ENCODE results near the gene ELOA. TPM values are rescaled to one million over a fixed set of nuclear protein-coding genes. Genes with fewer than 3 reads are reported as not detected.

The ELOA gene, protein sequence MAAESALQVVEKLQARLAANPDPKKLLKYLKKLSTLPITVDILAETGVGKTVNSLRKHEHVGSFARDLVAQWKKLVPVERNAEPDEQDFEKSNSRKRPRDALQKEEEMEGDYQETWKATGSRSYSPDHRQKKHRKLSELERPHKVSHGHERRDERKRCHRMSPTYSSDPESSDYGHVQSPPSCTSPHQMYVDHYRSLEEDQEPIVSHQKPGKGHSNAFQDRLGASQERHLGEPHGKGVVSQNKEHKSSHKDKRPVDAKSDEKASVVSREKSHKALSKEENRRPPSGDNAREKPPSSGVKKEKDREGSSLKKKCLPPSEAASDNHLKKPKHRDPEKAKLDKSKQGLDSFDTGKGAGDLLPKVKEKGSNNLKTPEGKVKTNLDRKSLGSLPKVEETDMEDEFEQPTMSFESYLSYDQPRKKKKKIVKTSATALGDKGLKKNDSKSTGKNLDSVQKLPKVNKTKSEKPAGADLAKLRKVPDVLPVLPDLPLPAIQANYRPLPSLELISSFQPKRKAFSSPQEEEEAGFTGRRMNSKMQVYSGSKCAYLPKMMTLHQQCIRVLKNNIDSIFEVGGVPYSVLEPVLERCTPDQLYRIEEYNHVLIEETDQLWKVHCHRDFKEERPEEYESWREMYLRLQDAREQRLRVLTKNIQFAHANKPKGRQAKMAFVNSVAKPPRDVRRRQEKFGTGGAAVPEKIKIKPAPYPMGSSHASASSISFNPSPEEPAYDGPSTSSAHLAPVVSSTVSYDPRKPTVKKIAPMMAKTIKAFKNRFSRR
- 24.2 TPM for total RNA-seq

DNA sequence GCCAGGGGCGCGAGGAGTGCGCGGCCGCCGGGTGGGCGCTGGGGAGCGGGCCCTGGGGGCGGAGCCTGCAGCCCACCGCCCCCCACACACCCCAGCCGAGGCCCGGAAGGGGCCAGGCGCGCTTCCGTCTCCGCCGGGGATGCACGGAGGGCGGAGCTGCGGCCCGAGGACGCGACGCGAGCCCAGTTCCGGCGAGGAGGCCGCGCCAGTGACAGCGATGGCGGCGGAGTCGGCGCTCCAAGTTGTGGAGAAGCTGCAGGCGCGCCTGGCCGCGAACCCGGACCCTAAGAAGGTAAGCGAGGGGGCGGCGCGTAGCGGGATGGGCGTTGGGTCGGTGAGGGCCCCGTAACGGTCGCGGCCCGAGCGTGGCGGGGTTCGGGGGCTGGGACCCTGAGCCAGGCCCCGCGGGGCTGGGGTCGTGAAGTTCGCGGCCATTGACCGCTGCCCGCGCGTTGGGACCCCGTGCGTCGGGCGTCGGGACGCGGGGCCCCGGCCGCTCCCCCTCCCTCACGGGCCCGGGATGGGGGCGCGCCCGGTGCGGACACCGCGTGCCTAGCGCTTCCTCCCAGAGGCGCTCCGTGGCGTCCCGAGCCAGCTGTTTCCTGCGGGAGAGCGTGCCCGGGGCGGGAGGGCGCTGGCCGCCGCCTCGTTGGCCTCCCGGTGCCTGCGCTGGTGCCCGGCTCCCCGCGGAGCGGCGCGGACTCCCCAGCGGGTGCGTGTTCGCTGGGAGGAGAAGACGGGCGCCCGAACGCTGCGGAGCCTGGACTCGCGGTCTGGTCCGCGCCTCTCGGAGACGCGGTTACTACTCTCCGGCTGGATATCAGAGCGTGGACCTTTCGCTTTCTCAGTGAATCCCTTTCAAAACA, at the start of gene ELOA:
TSS of gene ELOA (plus strand) at position 185 of the 866 bp plus-strand sequence. CDS start at position 218, 33 bp downstream.

DNA sequence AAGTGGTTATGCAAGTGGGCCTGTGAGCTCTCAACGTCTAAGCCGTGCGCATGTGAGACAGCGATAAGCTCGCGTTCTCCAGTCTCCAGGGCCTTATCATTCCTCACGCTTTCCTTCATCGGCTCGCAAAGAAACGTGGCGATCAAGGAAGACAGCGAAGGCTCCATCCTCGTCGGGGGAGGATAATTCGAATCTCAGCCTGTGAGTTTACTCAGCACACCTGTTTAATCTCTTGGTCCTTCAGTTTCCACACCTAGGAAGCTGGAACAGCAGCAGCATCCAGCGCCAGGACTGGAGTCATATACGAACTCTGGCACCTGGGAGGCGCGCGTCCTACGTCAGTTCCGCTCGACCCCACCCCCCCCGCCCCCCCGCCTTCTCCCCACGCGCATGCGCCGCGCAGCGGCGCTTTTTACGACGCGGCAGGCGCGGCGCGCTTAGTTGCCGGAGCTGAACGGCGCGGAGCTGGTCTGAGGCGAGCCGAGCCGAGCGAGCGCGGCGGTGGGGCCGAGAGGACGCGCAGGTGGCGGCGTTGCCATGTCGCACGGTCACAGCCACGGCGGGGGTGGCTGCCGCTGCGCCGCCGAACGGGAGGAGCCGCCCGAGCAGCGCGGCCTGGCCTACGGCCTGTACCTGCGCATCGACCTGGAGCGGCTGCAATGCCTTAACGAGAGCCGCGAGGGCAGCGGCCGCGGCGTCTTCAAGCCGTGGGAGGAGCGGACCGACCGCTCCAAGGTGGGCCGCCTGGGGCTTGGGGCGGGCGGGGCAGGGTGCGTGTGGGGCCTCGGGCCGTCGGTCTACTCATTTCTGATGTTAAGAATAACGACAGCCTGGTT, 34.9 kb downstream of the ELOA start, which contains the start of gene PITHD1:
TSS of gene PITHD1 (plus strand) at position 440 of the 836 bp plus-strand sequence. CDS start at position 538, 98 bp downstream.

DNA sequence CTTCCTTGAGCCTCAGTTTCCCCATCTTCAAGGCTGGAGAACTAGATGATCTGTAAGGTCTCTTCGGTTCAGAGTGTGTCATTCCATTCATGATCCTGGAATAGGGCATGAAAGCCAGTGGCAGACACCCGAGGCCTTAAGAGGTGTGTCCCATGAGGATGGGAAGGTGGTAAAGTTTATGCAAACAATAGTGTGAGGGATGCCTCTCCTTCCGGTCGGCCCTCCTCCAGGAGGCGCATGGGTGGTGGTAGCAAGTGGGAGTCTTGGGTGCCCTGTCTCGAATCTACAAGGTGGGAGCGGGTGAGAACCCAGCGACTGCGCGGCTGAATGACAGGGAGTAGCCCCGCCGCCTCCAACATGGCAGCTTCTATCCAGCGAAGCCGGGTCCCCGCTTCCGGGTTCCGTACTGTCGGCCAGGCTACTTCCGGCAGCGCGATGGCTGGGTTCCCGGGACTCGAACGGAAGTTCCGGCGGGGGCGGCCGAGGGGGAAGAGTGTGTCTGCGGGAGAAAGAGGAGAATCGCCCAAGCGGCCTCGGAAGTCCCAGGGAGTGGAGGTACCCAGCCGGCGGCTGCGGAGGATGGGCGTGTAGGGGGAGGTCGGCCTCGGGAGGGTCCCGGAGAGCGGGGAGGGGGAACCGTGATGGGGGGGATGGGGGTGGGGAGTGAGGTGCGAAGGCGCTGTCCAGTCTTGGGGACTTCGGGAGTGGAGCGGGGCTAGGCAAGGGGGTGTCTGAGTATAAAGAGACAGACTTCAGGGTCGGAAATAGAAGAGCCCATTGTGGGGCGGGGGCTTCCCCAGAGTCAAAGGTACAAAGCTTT, 47.6 kb downstream of the ELOA start, which contains the start of gene LYPLA2:
TSS of gene LYPLA2 (plus strand) at position 450 of the 820 bp plus-strand sequence. CDS start 1,538 bp downstream, outside the sequence.

DNA sequence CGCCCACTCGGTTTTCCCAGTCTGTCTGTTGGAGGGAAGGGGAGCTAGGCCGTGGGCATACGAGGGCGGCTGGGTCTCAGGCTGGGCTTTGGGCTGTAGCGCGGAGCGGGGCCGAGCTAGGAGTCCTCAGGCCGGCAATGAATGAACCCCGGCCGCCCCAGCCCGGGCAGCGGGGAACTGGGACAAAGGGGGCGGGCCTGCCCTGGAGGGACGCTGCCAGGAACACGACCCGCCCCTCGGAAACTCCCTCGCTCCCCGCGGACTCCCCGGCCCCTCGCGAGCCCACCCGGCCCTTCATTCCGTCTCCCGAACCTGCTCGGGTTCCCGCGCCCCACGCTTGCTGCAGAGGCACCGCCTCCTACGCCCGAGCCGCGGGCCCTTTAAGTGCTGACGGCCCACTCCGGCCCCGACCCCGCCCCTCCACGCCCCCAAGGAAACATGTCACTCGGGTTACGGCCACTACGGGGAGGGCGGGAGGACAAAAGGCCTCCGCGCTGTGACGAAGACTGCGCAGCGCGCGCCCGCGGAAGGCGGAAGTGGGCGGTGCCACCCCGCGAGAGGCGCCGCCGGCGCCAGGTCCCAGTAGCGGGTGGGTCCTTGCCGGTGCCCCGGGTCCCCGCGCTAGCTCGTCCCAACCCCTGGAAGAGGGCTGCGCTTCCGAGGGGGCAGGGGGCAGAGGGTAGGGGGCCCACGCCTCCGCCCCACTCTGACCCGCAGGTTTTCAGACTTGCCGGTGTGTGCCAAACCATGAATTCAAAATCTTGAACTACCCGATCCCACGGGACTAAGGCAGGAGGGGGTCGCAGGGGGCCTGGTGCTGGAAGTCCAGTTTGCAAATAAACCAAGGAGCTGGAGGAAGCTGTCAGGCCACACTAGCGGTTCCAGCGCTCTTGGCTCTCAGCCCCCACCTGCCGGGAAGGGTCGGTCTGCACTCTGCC, 57.4 kb downstream of the ELOA start, which contains the start of gene GALE:
TSS of gene GALE (minus strand) at position 355 of the 938 bp plus-strand sequence. CDS start 1,747 bp downstream, outside the sequence.

Other genes starting within 250 kb of the ELOA start
- gene E2F2, start 212.2 kb upstream of the ELOA start, total RNA-seq, result 3.0 TPM
- gene ID3, start 184.0 kb upstream of the ELOA start, total RNA-seq, result 51.9 TPM
- gene RPL11, start 51.7 kb upstream of the ELOA start, total RNA-seq, result 745 TPM
- gene PITHD1, start 34.9 kb downstream of the ELOA start, total RNA-seq, result 99.2 TPM
- 43.8 TPM for gene LYPLA2, start 47.7 kb downstream of the ELOA start, total RNA-seq
- 19.1 TPM for gene GALE, start 57.3 kb downstream of the ELOA start, total RNA-seq
- gene HMGCL, start 82.0 kb downstream of the ELOA start, total RNA-seq, result 19.1 TPM
- gene FUCA1, start 124.8 kb downstream of the ELOA start, total RNA-seq, result 28.8 TPM
- not detected for gene CNR2, start 169.9 kb downstream of the ELOA start, total RNA-seq
- 96.9 TPM for gene PNRC2, start 216.4 kb downstream of the ELOA start, total RNA-seq
- 115 TPM for gene SRSF10, start 236.9 kb downstream of the ELOA start, total RNA-seq

Data from diencephalon (tissue), 1 donor.